Adipocyte (in vitro differentiated cells): ENCODE measurements around the gene RBAK.
A peak's percentile ranks its signal among the peaks of the same experiment; 100 is the strongest.
"Not testable (repeated sequence)": the region's sequence is repeated elsewhere in the genome, so short reads cannot be mapped to it uniquely, and the experiment has no call there.

Source experiments
- DNase-seq: peaks from one replicate; pipeline ENCODE4 v3.0.0-alpha.2; 2015; ENCODE audit warnings: low read depth
- H3K27me3 ChIP-seq: replicated peaks from 2 replicates; pipeline ENCODE4 v1.7.0; 2013; ENCODE audit warnings: mild to moderate bottlenecking, low read length, moderate library complexity; ENCODE audit not compliant: control insufficient read depth, insufficient read depth
- H3K36me3 ChIP-seq: 2 replicates; pipeline ENCODE4 v1.7.0; 2013; ENCODE audit warnings: low read length, mild to moderate bottlenecking, moderate library complexity; ENCODE audit not compliant: control insufficient read depth, insufficient read depth, severe bottlenecking
- H3K4me1 ChIP-seq: 2 replicates; pipeline ENCODE4 v1.7.0; 2013; ENCODE audit warnings: mild to moderate bottlenecking, low read length, moderate library complexity; ENCODE audit not compliant: control insufficient read depth, insufficient read depth
- H3K4me3 ChIP-seq: 2 replicates; pipeline ENCODE4 v1.7.0; 2013; ENCODE audit warnings: mild to moderate bottlenecking, low read length, moderate library complexity
- H3K9ac ChIP-seq: 2 replicates; pipeline ENCODE4 v1.7.0; 2013; ENCODE audit warnings: mild to moderate bottlenecking, low read length, moderate library complexity
- H3K9me3 ChIP-seq: 2 replicates; pipeline ENCODE4 v1.7.0; 2013; ENCODE audit warnings: mild to moderate bottlenecking, low read length, moderate library complexity; ENCODE audit not compliant: control insufficient read depth

RBAK gene

GRCh38 chr7:5088228-5088833 lies 42.7 kb downstream of the RBAK start:
- Histone ChIP-seq H3K9me3 (peaks cover 10% of the 10 kb centered on the region), H3K27me3 (peaks cover 25% of the 10 kb centered on the region)
- H3K36me3 ChIP-seq, H3K4me1 ChIP-seq, H3K4me3 ChIP-seq, H3K9ac ChIP-seq, DNase-seq: not testable (repeated sequence)

DNA sequence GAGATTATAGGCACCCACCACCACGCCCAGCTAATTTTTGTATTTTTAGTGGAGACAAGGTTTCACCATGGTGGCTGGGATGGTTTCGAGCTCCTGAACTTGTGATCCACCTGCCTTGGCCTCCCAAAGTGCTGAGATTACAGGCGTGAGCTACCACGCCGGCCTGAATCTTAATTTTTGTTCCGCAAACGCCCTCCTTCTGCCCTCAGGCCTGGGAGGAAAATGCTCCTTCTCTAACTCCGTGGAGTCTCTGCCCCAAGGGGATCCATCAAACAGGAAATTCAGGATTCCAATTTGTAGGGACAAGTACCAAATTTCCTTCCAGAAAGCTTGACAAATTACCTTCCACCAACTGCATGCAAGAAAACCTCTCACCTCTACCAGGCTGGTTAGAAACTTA lies 43.2 kb downstream of the RBAK start:
- no peak for DNase-seq
- Histone ChIP-seq H3K36me3 (no peaks in the 10 kb centered on the region), H3K4me3 (no peak overlapping the region), H3K9me3 (peaks cover 15% of the 10 kb centered on the region), H3K4me1 (no peaks in the 10 kb centered on the region), H3K9ac (no peak overlapping the region), H3K27me3 (peaks cover 19% of the 10 kb centered on the region)

DNA sequence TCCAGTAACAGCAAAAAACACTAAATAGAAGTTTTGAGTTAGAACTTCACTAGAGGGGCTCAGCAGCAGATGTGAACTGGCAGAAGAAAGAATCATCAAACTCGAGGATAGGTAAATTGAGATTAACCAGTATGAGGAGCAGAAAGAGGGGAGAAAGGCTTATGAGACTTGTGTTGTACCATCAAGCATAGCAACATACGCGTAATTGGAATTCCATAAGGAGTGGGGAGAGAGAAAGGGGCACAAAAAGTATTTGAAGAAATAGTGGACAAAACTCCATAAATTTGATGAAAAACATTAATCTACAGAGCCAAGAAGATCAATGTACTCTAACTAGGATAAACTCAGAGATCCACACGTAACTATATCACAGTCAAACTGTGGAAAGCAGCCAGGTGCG lies 48.3 kb downstream of the RBAK start:
- peak overlapping the region; percentile 21 for H3K4me3 ChIP-seq
- no peaks in the 10 kb centered on the region for H3K36me3 ChIP-seq
- H3K4me1 ChIP-seq: no peaks in the 10 kb centered on the region
- DNase-seq: no peak
- no peak overlapping the region for H3K9ac ChIP-seq
- H3K9me3 ChIP-seq: peaks cover 34% of the 10 kb centered on the region
- no peaks in the 10 kb centered on the region for H3K27me3 ChIP-seq

- Histone ChIP-seq H3K4me1 (no peaks in the 10 kb centered on the region), H3K27me3 (no peaks in the 10 kb centered on the region), H3K36me3 (no peaks in the 10 kb centered on the region), H3K4me3 (no peak overlapping the region), H3K9me3 (peaks cover 41% of the 10 kb centered on the region), H3K9ac (no peak overlapping the region)
- DNase-seq: no peak
These were observed 49.0 kb downstream of the RBAK start for GRCh38 chr7:5094641-5095040.

DNA sequence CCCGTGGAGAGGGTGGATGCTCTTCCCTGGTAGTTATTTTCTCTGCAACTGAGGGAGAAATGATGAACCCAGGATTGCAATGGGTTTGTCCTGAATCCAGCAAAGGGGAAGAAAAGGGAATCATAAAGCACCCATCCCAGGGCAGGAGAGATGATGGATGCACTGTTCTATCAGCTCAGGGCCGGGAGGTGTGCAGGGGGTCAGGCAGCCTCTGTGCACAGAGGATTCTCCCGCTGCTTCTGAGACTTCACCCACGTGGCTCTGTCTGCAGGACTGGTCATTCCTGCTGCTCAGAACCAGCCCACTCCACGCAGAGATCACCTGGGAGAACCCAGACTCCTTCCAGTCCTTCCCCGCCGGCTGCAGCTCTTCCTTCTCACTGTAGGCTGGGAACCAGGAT lies 70.7 kb downstream of the RBAK start:
- H3K9ac ChIP-seq: no peak overlapping the region

DNA sequence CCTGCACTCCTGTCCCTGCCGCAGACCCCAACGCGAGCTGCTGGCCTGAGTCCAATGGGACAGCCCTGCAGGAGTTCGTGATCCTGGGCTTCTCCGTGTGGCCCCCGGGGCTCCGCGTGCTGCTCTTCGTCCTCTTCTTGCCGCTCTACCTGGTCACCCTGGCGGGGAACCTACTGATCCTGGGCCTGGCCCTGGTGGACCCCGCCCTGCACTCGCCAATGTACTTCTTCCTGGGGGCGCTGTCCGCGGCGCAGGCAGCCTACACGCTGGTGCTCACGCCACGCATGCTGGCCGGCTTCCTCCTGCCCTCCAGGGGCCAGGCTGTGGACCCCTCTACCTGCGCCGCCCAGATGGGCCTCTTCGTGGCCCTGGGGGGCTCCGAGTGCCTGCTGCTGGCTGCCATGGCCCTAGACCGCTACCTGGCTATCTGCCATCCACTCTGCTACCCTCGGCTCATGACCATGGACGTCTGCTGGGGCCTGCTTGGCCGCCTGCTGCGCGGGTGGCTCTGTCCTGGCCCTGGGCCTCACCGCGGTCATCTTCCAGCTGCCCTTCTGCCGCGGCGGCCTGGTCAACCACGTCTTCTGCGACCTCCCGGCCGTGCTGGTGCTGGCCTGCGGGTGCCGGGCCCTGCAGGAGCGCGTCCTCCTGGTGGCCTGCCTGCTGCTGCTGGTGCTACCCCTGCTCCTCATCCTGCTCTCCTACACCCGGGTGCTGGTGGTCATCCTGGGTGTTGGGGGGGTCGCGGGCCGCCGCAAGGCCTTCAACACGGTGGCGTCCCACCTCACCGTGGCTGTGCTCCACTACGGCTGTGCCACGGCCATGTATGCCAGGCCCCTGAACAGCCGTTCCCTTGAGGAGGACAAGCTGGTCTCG lies 71.7 kb downstream of the RBAK start:
- Histone ChIP-seq H3K9me3 (no peaks in the 10 kb centered on the region), H3K4me1 (no peaks in the 10 kb centered on the region), H3K4me3 (no peak overlapping the region), H3K9ac (no peak overlapping the region), H3K36me3 (no peaks in the 10 kb centered on the region), H3K27me3 (peaks cover 10% of the 10 kb centered on the region)
- no peak for DNase-seq

More for the DNA sequence above, 70.7 kb downstream of the RBAK start:
- Histone ChIP-seq H3K9me3 (no peaks in the 10 kb centered on the region), H3K4me1 (no peaks in the 10 kb centered on the region), H3K4me3 (no peak overlapping the region), H3K36me3 (no peaks in the 10 kb centered on the region), H3K27me3 (peaks cover 10% of the 10 kb centered on the region)
- no peak for DNase-seq
